Left lung (tissue), 10 donors: ENCODE data around the gene DZIP1. TPM values are rescaled to one million over a fixed set of nuclear protein-coding genes. Genes with fewer than 3 reads are reported as not detected.

ENCODE experiments used
- ATAC-seq: fragments of 200-7000 bp; cut with Tn5 transposase; one replicate; pipeline ENCODE4 v1.9.1; 2020; ENCODE audit warnings: moderate library complexity
- DNase-seq, 4 donors: peaks; one replicate each; pipeline ENCODE4 v3.0.0-alpha.2; 2013 to 2020
- H3K27ac ChIP-seq, 2 donors: fragments of 200-600 bp; sonication (generic) in 1 of 2; one replicate each; pipeline versions ENCODE4 v1.5.0 to v1.8.0; 2020 to 2021
- H3K27me3 ChIP-seq, 2 donors: fragments of 200-600 bp; sonication (generic) in 1 of 2; one replicate each; pipeline versions ENCODE4 v1.5.0 to v1.8.0; 2020 to 2021
- H3K36me3 ChIP-seq, 2 donors: fragments of 200-600 bp; sonication (generic) in 1 of 2; one replicate each; pipeline versions ENCODE4 v1.5.0 to v1.8.0; 2020 to 2021
- H3K4me1 ChIP-seq, 2 donors: fragments of 200-600 bp; one replicate each; pipeline ENCODE4 v1.8.0; 2021
- H3K4me3 ChIP-seq, 2 donors: fragments of 200-600 bp; sonication (generic) in 1 of 2; one replicate each; pipeline versions ENCODE4 v1.5.0 to v1.8.0; 2020 to 2021; ENCODE audit warnings: mild to moderate bottlenecking in 1 of 2
- H3K9me3 ChIP-seq, 2 donors: fragments of 200-600 bp; sonication (generic) in 1 of 2; one replicate each; pipeline versions ENCODE4 v1.5.0 to v1.8.0; 2020 to 2021
- intact Hi-C, 2 donors: fragments of 100-400 bp; cut with DNase I; formaldehyde crosslinking; loops; one replicate each; pipeline versions ENCODE4 v1.11.2 to v1.14.2; 2022
- polyA plus RNA-seq, 6 donors: library from polyadenylated mRNA; unstranded; fragments of 120-200 nt; gene quantifications; one replicate each; pipeline ENCODE4 v1.2.1, GENCODE V29; 2013; ENCODE audit not compliant: insufficient read length in 6 of 6
- total RNA-seq, 2 donors: library from RNA; stranded (reverse); fragmentation: NEBNext Ultra II Directional; extraction: Animal tissue kit (Norgen Biotek cat#: 25700); gene quantifications; one replicate each; pipeline ENCODE4 v1.2.1, GENCODE V29; 2021
- TF ChIP-seq, protein P1 (sequence below), 2 donors: fragments of 200-600 bp; sonication (generic) in 1 of 2; IDR thresholded peaks; one replicate each; pipeline versions ENCODE4 v1.5.0 to v1.8.0; 2021; ENCODE audit warnings: antibody characterized with exemption in 2 of 2
- donor health status: DM: no; HTN: yes; CAD: no.
- donor health status: DM: no; HTN: no; CAD: no.

The DZIP1 gene
- total and polyA plus RNA-seq, 8 donors: 8.2 to 52.1 (median 48.6) TPM

DNA sequence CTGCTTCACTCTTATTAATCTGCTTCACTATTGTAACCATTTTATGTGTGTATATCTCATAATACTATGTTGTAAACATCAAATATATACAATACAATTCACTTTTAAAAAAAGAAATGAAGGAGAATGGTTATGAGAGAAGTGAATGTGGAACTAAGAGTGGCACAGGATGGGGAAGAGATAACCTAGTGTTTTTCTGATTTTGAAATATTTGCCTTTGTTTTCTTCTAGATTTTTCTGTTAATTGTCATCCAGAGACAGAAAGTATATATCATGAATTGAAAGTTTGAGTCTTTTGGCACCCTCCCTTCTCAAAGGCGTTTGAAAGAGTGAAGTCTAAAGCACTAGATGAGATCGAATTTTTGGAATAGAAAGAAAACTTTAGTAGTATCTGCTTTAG is 35.2 kb upstream of the DZIP1 start:
- peaks cover 14 to 80% of the 10 kb centered on the region in 2 donors for H3K4me1 ChIP-seq
- DNase-seq: no peak
- TF ChIP-seq, protein P1, sequence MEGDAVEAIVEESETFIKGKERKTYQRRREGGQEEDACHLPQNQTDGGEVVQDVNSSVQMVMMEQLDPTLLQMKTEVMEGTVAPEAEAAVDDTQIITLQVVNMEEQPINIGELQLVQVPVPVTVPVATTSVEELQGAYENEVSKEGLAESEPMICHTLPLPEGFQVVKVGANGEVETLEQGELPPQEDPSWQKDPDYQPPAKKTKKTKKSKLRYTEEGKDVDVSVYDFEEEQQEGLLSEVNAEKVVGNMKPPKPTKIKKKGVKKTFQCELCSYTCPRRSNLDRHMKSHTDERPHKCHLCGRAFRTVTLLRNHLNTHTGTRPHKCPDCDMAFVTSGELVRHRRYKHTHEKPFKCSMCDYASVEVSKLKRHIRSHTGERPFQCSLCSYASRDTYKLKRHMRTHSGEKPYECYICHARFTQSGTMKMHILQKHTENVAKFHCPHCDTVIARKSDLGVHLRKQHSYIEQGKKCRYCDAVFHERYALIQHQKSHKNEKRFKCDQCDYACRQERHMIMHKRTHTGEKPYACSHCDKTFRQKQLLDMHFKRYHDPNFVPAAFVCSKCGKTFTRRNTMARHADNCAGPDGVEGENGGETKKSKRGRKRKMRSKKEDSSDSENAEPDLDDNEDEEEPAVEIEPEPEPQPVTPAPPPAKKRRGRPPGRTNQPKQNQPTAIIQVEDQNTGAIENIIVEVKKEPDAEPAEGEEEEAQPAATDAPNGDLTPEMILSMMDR (IDR thresholded peaks at IDR 0.05): no peak
- intact Hi-C loops: no loop called here
- H3K4me3 ChIP-seq: peak overlapping the region in 1 of 2 donors; percentile 80
- no peak for ATAC-seq
- H3K9me3 ChIP-seq: no peaks in the 10 kb centered on the region
- H3K27me3 ChIP-seq: no peaks in the 10 kb centered on the region
- no peaks in the 10 kb centered on the region for H3K36me3 ChIP-seq
- H3K27ac ChIP-seq: peak overlapping the region; percentile 2 to 60

DNA sequence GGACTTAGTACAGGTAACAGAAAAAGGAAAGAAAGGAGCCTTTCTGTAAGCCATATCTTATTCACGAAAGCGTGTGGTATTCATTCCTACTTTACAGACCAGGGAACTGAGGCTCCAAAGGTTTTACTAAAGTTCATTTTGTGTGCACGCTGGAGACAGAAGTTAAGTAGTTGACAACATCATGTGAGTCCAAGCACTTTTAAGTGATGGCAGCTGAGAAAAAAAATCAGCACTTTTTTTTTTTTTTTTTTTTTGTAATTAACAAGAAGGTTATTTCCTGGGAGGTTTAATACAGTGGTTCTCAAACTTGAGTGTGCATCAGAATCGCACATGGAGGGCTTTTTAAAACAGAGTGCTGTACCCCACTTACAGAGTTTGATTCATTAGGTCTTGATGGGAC is 34.5 kb upstream of the DZIP1 start:
- H3K36me3 ChIP-seq: no peaks in the 10 kb centered on the region
- TF ChIP-seq, protein P1 (IDR thresholded peaks at IDR 0.05): no peak
- ATAC-seq (no peak), DNase-seq (no peak)
- peaks cover 14 to 78% of the 10 kb centered on the region in 2 donors for H3K4me1 ChIP-seq
- H3K27me3 ChIP-seq: no peaks in the 10 kb centered on the region
- H3K9me3 ChIP-seq: no peaks in the 10 kb centered on the region
- peak overlapping the region in 1 of 2 donors; percentile 99 for H3K27ac ChIP-seq
- intact Hi-C loops: no loop called here
- peak overlapping the region in 1 of 2 donors; percentile 80 for H3K4me3 ChIP-seq

DNA sequence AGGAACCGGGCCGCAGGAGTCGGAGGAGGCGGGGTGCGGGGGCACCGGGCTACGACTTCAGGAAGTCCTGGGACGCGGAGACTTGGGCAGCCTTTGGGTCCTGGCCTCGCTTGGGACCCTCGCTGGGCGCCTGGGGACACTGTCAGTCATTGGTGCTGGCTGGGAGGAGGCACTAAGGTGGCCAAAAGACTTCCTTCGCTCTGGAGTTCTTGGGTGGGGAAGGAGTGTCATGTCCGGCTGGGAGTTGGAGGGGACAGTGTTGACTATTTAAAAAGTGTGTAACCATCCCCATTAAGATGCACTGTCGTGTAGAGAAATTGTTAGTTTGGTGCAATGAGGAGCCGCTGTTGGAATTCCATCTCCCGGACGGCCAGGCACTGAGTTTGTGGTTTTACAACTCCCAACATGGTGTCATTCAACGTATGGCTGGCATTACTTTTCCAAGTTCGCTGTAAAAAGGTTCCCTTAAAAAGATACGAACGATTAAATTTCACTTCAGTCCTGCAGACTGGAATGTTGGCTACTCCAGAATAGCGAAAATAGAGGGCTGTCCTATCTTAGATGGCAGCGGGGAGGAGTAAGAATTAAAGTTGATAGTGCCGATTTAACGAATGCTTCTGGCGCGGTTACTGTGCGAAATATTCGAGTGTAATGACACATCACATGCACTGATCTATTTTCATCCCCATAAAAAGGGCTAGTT is 33.2 kb upstream of the DZIP1 start:
- ATAC-seq: no peak
- Histone ChIP-seq H3K9me3 (peaks cover 0 to 6% of the 10 kb centered on the region in 2 donors), H3K4me3 (peak overlapping the region; percentile 80 to 82), H3K27me3 (no peaks in the 10 kb centered on the region), H3K4me1 (peaks cover 14 to 66% of the 10 kb centered on the region in 2 donors), H3K36me3 (no peaks in the 10 kb centered on the region), H3K27ac (peak overlapping the region; percentile 95 to 99)
- DNase-seq: peak in 3 of 4 donors; percentile 19 to 68 (median 34)
- intact Hi-C loops: no loop called here
- TF ChIP-seq, protein P1 (IDR thresholded peaks at IDR 0.05): no peak

DNA sequence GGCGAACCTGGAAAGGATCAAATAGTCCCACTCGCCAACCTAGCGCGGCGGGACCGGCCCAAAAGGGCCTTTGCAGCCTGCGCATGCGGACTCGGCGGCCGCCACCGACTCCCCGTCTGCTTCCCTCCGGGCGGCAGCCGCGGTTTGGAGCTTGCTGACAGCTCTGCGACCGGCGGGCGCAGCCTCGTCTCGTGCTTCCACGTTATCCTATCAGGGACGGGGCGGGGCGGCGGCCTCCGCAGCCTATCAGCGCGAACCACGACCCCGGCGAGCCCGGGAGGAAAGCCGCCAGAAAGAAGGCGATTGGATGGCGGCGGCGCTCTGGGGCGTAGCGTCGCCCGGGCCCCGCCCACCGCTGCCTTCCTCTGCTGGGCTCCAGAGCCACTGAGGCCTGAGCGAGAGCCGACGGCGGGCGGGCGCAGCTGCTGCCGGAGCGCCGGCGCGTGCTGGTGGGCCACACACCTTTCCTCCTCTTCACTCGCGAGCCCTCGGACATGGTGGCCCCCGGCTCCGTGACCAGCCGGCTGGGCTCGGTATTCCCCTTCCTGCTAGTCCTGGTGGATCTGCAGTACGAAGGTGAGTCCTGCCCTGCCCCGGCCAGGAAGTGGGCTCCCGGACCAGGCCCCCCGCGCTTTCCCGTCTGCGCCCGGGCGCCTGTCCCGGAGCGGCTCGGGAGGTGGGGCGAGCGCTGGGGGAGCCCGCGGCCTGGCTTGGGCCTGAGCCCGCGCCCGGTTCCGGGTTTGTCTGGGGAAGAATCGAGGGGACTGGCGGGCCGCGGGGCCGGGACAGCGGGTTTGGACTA is 32.5 kb upstream of the DZIP1 start, which contains the start of gene DNAJC3:
Gene DNAJC3, plus strand, starts transcription at position 378 of the 802 bp plus-strand sequence. Its CDS starts 117 bp downstream, at position 495.
- Histone ChIP-seq H3K27ac (peak within 1 kb of the TSS; percentile 95 to 99), H3K9me3 (peaks cover 0 to 8% of the 10 kb centered on the region in 2 donors), H3K36me3 (peaks cover 0 to under 1% of the 10 kb centered on the region in 2 donors), H3K4me1 (peaks cover 14 to 58% of the 10 kb centered on the region in 2 donors), H3K4me3 (peak within 1 kb of the TSS; percentile 80 to 82), H3K27me3 (no peaks in the 10 kb centered on the region)
- intact Hi-C loops: no loop called here
- TF ChIP-seq, protein P1 (IDR thresholded peaks at IDR 0.05): no peak
- ATAC-seq (peak; percentile 97), DNase-seq (peak; percentile 98 to 100 (median 99))
